ENCODE measurements around the gene VSTM2B. TPM values are rescaled to one million over a fixed set of nuclear protein-coding genes. Genes with fewer than 3 reads are reported as not detected.

VSTM2B gene
- total RNA-seq, 1 experiment from 2014 or later, result not detected

GRCh38 chr19:29596080-29596727 is 70.4 kb downstream of the VSTM2B start:
- in situ Hi-C loops (cut with HindIII; ENCODE audit: low pct_unique_long_range_greater_than_20kb, low sequenced_read_pairs), result no loop called here
- Histone ChIP-seq H3K27me3 (ENCODE audit: control insufficient read depth, insufficient read depth, low read length) (peaks cover 29% of the 10 kb centered on the region), H3K4me3 (ENCODE audit: low read depth in 2 of 2, low read length in 2 of 2) (no peak overlapping the region), H3K9me3 (ENCODE audit: control insufficient read depth, insufficient read depth, low read depth, low read length) (no peaks in the 10 kb centered on the region), H3K36me3 (ENCODE audit: control insufficient read depth, insufficient read depth, low read length) (no peaks in the 10 kb centered on the region), H3K27ac (ENCODE audit: low read length) (no peak overlapping the region), H3K4me1 (ENCODE audit: control insufficient read depth, insufficient read depth, low read length) (no peaks in the 10 kb centered on the region)
- CTCF ChIA-PET, result no interaction called here
- ATAC-seq (no peak), DNase-seq (ENCODE audit: low read depth, low spot score) (no peak)
- POLR2A ChIA-PET, result no interaction called here
- TF ChIP-seq TCF7L2 (IDR thresholded peaks at IDR 0.05; ENCODE audit: low read depth, low read length) (no peak), SIN3A (IDR thresholded peaks at IDR 0.05; ENCODE audit: borderline replicate concordance, insufficient read depth, low read depth, low read length) (no peak), CTCF (IDR thresholded peaks at IDR 0.05) (no peak), POLR2AphosphoS5 (IDR thresholded peaks at IDR 0.05; ENCODE audit: low read depth, low read length) (no peak), REST (IDR thresholded peaks at IDR 0.05; ENCODE audit: insufficient read depth in 1 of 2, low read depth in 2 of 2, low read length in 1 of 2) (no peak)
- no TSS peak for BruUV-seq (replicated peaks)
- intact Hi-C loops (cut with micrococcal nuclease; ENCODE audit: unreplicated experiment), result loop anchor here (5.0 kb wide), 1 partner anchor 714 kb away; no protein-coding TSS in a partner anchor

GRCh38 chr19:29596885-29597525 is 71.2 kb downstream of the VSTM2B start:
- in situ Hi-C loops (cut with HindIII; ENCODE audit: low pct_unique_long_range_greater_than_20kb, low sequenced_read_pairs), result no loop called here
- no TSS peak for BruUV-seq (replicated peaks)
- intact Hi-C loops (cut with micrococcal nuclease; ENCODE audit: unreplicated experiment), result loop anchor here (5.0 kb wide), 1 partner anchor 715 kb away; no protein-coding TSS in a partner anchor
- ATAC-seq (peak; percentile 73; the same call in 1 of the 2 replicates), DNase-seq (ENCODE audit: low read depth, low spot score) (peak; percentile 33)
- ChIA-PET CTCF (interaction anchor here (0.6 to 1.5 kb wide), 3 partner anchors 129 to 1135 kb away, joined by 3 to 4 read pairs (median 3); no protein-coding TSS in a partner anchor), POLR2A (interaction anchor here (0.6 kb wide), 1 partner anchor 8 kb away, joined by 4 read pairs; no protein-coding TSS in a partner anchor)
- Histone ChIP-seq H3K27me3 (ENCODE audit: control insufficient read depth, insufficient read depth, low read length) (peaks cover 22% of the 10 kb centered on the region), H3K4me3 (ENCODE audit: low read depth in 2 of 2, low read length in 2 of 2) (no peak overlapping the region), H3K36me3 (ENCODE audit: control insufficient read depth, insufficient read depth, low read length) (no peaks in the 10 kb centered on the region), H3K4me1 (ENCODE audit: control insufficient read depth, insufficient read depth, low read length) (no peaks in the 10 kb centered on the region), H3K27ac (ENCODE audit: low read length) (no peak overlapping the region), H3K9me3 (ENCODE audit: control insufficient read depth, insufficient read depth, low read depth, low read length) (no peaks in the 10 kb centered on the region)
- TF ChIP-seq SIN3A (IDR thresholded peaks at IDR 0.05; ENCODE audit: borderline replicate concordance, insufficient read depth, low read depth, low read length), result no peak
- TF ChIP-seq POLR2AphosphoS5 (IDR thresholded peaks at IDR 0.05; ENCODE audit: low read depth, low read length), result no peak
- peak; percentile 75 for TF ChIP-seq CTCF (IDR thresholded peaks at IDR 0.05)
- no peak for TF ChIP-seq REST (IDR thresholded peaks at IDR 0.05; ENCODE audit: insufficient read depth in 1 of 2, low read depth in 2 of 2, low read length in 1 of 2)
